K562 (cell line): ENCODE data around the gene SLC41A3. TPM values are rescaled to one million over a fixed set of nuclear protein-coding genes. Genes with fewer than 3 reads are reported as not detected.

Experiments
- ATAC-seq: fragments of 200-7000 bp; cut with Tn5 transposase; 3 replicates; pipeline ENCODE4 v1.9.1; 2020; ENCODE audit warnings: moderate library complexity
- BruUV-seq: library from RNA; stranded (reverse); fragments of 400-500 nt; replicated peaks from 2 replicates; lab custom pipeline; 2021; lab: Mats Ljungman, UMichigan
- CTCF ChIA-PET: fragments of 300-600 bp; formaldehyde crosslinking; extraction: SDS; loops from one replicate; lab custom pipeline; 2021; ENCODE audit warnings: low intra/inter-chr PET ratio; lab: Yijun Ruan, JAX
- POLR2A ChIA-PET: fragments of 300-600, 350-650 bp; sonication (Branson Sonifier 250); formaldehyde crosslinking; extraction: SDS; loops from one replicate; lab custom pipeline; 2021; ENCODE audit warnings: antibody characterized with exemption, inconsistent platforms; lab: Yijun Ruan, JAX
- DNase-seq, 4 experiments: peaks; one replicate each; pipeline versions ENCODE4 v3.0.0 to v3.0.0-alpha.2; 2011 to 2018; ENCODE audit warnings: low spot score in 3 of 4, mixed read lengths in 3 of 4; ENCODE audit errors: extremely low read depth in 1 of 4
- FAIRE-seq: peaks from 2 replicates; lab custom pipeline; 2011; peaks lifted over from hg19 to GRCh38; lab: Jason Lieb, UNC
- H2AFZ ChIP-seq: 2 replicates; pipeline ENCODE4 v1.6.0; 2011; ENCODE audit warnings: low read depth, low read length, control low read depth, inconsistent platforms
- H3K27ac ChIP-seq: fragments of 200-600 bp; 3 replicates; pipeline ENCODE4 v1.8.0; 2011; ENCODE audit warnings: low read depth, mild to moderate bottlenecking, control low read depth, inconsistent platforms, low read length, moderate library complexity, mixed read lengths; ENCODE audit errors: extremely low read depth
- H3K27me3 ChIP-seq, 2 experiments: fragments of 300-600 bp in 1 of 2; 2 replicates in 1 of 2; 3 replicates in 1 of 2; pipeline versions ENCODE4 v1.6.0 to v1.8.0; 2011; ENCODE audit warnings: inconsistent platforms in 2 of 2, low read length in 2 of 2, mild to moderate bottlenecking in 1 of 2, mixed read lengths in 1 of 2, moderate library complexity in 1 of 2; ENCODE audit not compliant: control insufficient read depth in 2 of 2, insufficient read depth in 2 of 2
- H3K36me3 ChIP-seq: fragments of 300-600 bp; 3 replicates; pipeline ENCODE4 v1.8.0; 2011; ENCODE audit warnings: mild to moderate bottlenecking, low read length, inconsistent platforms; ENCODE audit not compliant: control insufficient read depth, insufficient read depth
- H3K4me1 ChIP-seq, 2 experiments: fragments of 200-600 bp in 1 of 2; replicated peaks in 1 of 2; 2 replicates in 1 of 2; 3 replicates in 1 of 2; pipeline versions ENCODE4 v1.5.1 to v1.8.0; 2011; ENCODE audit warnings: inconsistent platforms in 2 of 2, low read length in 2 of 2, mild to moderate bottlenecking in 1 of 2, mixed read lengths in 1 of 2, moderate library complexity in 1 of 2; ENCODE audit not compliant: control insufficient read depth in 2 of 2, insufficient read depth in 2 of 2
- H3K4me2 ChIP-seq: 2 replicates; pipeline ENCODE4 v1.6.1; 2011; ENCODE audit warnings: low read length, control low read depth, inconsistent platforms, mixed read lengths; ENCODE audit not compliant: insufficient read depth
- H3K4me3 ChIP-seq: fragments of 200-600 bp; sonication (generic), shearing (Covaris generic); 2 replicates; pipeline ENCODE4 v1.5.1; 2016; ENCODE audit warnings: control low read depth, inconsistent platforms
- H3K79me2 ChIP-seq: fragments of 200-600 bp; 3 replicates; pipeline ENCODE4 v1.8.0; 2011; ENCODE audit warnings: low read length, inconsistent platforms; ENCODE audit not compliant: control insufficient read depth, insufficient read depth
- H3K9ac ChIP-seq, 2 experiments: 2 replicates each; pipeline versions ENCODE4 v1.6.0 to v1.6.1; 2011; ENCODE audit warnings: low read depth in 2 of 2, low read length in 2 of 2, control low read depth in 1 of 2, inconsistent platforms in 1 of 2, mild to moderate bottlenecking in 1 of 2, mixed read lengths in 1 of 2; ENCODE audit not compliant: insufficient read depth in 1 of 2
- H3K9me1 ChIP-seq: one replicate; pipeline ENCODE4 v1.6.0; 2011; ENCODE audit warnings: inconsistent platforms, mild to moderate bottlenecking, low read length, moderate library complexity; ENCODE audit not compliant: control insufficient read depth, insufficient read depth
- H3K9me3 ChIP-seq: replicated peaks from 2 replicates; pipeline ENCODE4 v1.5.1; 2011; ENCODE audit warnings: low read depth, low read length, inconsistent platforms; ENCODE audit not compliant: control insufficient read depth, insufficient read depth
- H4K20me1 ChIP-seq: replicated peaks from 2 replicates; pipeline ENCODE4 v1.6.1; 2011; ENCODE audit warnings: low read length, inconsistent platforms, mixed read lengths; ENCODE audit not compliant: control insufficient read depth, insufficient read depth
- BRD9 ChIP-seq: fragments of 450-650 bp; IDR thresholded peaks from 2 replicates; pipeline ENCODE4 v1.6.1; 2018; ENCODE audit warnings: low read depth; ENCODE audit not compliant: partially characterized antibody
- CAMTA2 ChIP-seq: fragments of 250-450 bp; sonication (Bioruptor Pico); conservative IDR thresholded peaks from 2 replicates; pipeline ENCODE4 v1.5.1; 2022
- ELF2 ChIP-seq: fragments of 250-450 bp; sonication (Bioruptor Pico); IDR thresholded peaks from 2 replicates; pipeline ENCODE4 v1.5.0; 2021; ENCODE audit warnings: mild to moderate bottlenecking
- HNRNPH1 ChIP-seq: fragments of 200-400 bp; formaldehyde crosslinking; optimal IDR thresholded peaks from 2 replicates; pipeline ENCODE3; 2017; ENCODE audit warnings: low read depth, mild to moderate bottlenecking, low read length, moderate library complexity
- ILF3 ChIP-seq: fragments of 450-650 bp; IDR thresholded peaks from 2 replicates; pipeline ENCODE4 v1.6.1; 2018; ENCODE audit warnings: antibody characterized with exemption, mild to moderate bottlenecking, moderate library complexity, borderline replicate concordance
- KLF13 ChIP-seq: fragments of 450-650 bp; IDR thresholded peaks from 2 replicates; pipeline ENCODE4 v1.6.1; 2016; ENCODE audit warnings: missing genetic modification characterization, low read depth, mild to moderate bottlenecking, missing compliant biosample characterization, moderate library complexity, borderline replicate concordance
- NCOA1 ChIP-seq: fragments of 450-650 bp; IDR thresholded peaks from 2 replicates; pipeline ENCODE4 v1.6.1; 2016; ENCODE audit warnings: low read depth
- POU5F1 ChIP-seq: fragments of 150-350 bp; IDR thresholded peaks from 2 replicates; pipeline ENCODE4 v1.6.1; 2014; ENCODE audit warnings: borderline replicate concordance, low read length, low read depth, mild to moderate bottlenecking; ENCODE audit not compliant: partially characterized antibody
- SRSF9 ChIP-seq: fragments of 200-400 bp; formaldehyde crosslinking; IDR thresholded peaks from 2 replicates; pipeline ENCODE4 v1.6.1; 2017; ENCODE audit warnings: low read depth, low read length, borderline replicate concordance
- TSHZ1 ChIP-seq: fragments of 250-450 bp; sonication (Bioruptor Pico); IDR thresholded peaks from 2 replicates; pipeline ENCODE4 v1.4.0; 2020; ENCODE audit warnings: mild to moderate bottlenecking, moderate library complexity
- XRCC4 ChIP-seq: IDR thresholded peaks from one replicate; pipeline ENCODE4 v1.6.1; 2011; ENCODE audit not compliant: insufficient read depth, insufficient read length; ENCODE audit errors: extremely low read depth
- ZBTB17 ChIP-seq: fragments of 450-650 bp; formaldehyde crosslinking; IDR thresholded peaks from 2 replicates; pipeline ENCODE4 v1.4.0; 2020; ENCODE audit warnings: mild to moderate bottlenecking
- ZNF121 ChIP-seq: sonication (generic); formaldehyde crosslinking; conservative IDR thresholded peaks from 2 replicates; pipeline ENCODE4 v1.8.0; 2022; ENCODE audit warnings: missing genetic modification reagents
- WGBS: fragments of 100-300 bp; shearing (Covaris generic); methylation state at CpG from one replicate; pipeline ENCODE4 v1.1.6; 2016; ENCODE audit warnings: low coverage, mixed read lengths; ENCODE audit not compliant: insufficient coverage; ENCODE audit errors: missing lambda C conversion rate; 5-methylcytosine and 5-hydroxymethylcytosine counted together
- in situ Hi-C: fragments of 300-500 bp; cut with MboI; formaldehyde crosslinking; loops from 4 replicates; pipeline ENCODE4 v1.15.0; 2018; ENCODE audit warnings: inconsistent platforms, mixed read lengths
- intact Hi-C: fragments of 100-400 bp; cut with micrococcal nuclease; formaldehyde crosslinking; loops from 2 replicates; pipeline ENCODE4 v1.14.2; 2022
- polyA plus RNA-seq, 8 experiments: library from polyadenylated mRNA; depleted of rRNA in 4 of 8; stranded (reverse) in 5 of 8; unstranded in 3 of 8; fragments of >200 nt; fragmentation: Nextera tagmentation in 2 of 8; fragmentation: Illumina TruSeq in 1 of 8; extraction: Ambion mirVana in 2 of 8; extraction: Trizol in 1 of 8; gene quantifications; 2 replicates each; pipeline versions ENCODE4 v1.2.1 to v1.2.3, GENCODE V29; 2011 to 2014; ENCODE audit warnings: inconsistent platforms in 1 of 8, missing spikeins in 1 of 8
- total RNA-seq, 7 experiments: library from RNA; depleted of rRNA in 6 of 7; stranded (reverse); fragments of >200 nt in 6 of 7; fragmentation: Illumina TruSeq in 2 of 7; extraction: Trizol in 2 of 7; gene quantifications; 2 replicates each; pipeline versions ENCODE4 v1.2.1 to v1.2.3, GENCODE V29; 2011 to 2021; ENCODE audit warnings: low replicate concordance in 1 of 7
- TF ChIP-seq, protein P1 (sequence below): sonication (generic); formaldehyde crosslinking; IDR thresholded peaks from 2 replicates; pipeline ENCODE4 v1.5.0; 2020; ENCODE audit warnings: missing genetic modification reagents
- TF ChIP-seq, protein P2 (sequence below): fragments of 450-650 bp; IDR thresholded peaks from 2 replicates; pipeline ENCODE4 v1.6.1; 2017; ENCODE audit warnings: mild to moderate bottlenecking, moderate library complexity

Gene SLC41A3
- total and polyA plus RNA-seq, 9 of the 15 experiments (the other 6 are each of a cell fraction or from before 2014, with no cell fraction given): 4.1 to 20.7 (median 11.2) TPM

DNA sequence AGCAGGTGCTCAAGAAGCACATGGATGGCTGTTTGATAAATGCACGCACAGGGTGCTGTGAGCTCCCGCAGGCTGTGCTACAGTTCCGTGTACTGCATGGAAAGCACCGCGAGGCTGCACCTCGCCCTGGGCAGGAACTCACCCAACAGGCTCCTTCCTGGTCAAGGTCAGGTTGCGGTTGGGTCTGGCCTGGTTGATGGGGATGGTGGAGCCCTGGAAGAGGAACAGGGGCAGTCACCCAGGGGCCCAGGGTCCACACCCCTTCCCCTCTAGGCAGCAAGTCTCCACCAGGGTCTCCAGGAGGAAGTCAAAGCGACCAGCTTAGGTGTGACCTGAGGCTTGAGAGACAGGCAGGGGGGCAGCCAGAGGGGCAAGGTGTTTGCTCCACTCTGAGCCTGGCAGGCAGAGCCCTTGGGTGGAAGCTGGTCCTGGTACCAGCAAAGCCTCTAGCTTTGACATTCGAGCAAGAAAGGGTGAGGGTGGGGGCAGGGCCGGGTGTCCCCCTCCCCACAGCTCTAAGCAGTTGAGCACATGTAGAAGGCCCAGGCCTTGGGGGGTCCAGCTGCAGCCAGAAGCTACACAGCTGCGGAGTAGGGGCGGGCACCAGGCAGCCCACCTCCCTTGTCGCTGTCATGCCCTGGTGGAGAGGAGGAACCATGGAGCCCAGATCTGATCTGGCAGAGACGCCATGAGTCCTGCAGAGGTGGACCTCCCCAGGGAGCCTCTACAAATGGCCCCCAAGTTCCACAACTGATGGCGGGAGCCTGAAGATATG, 46.3 kb upstream of the SLC41A3 start:
- ChIA-PET POLR2A (no interaction called here), CTCF (no interaction called here)
- no peak overlapping the region for H3K9ac ChIP-seq
- ATAC-seq (no peak), DNase-seq (no peak), FAIRE-seq (no peak)
- H3K79me2 ChIP-seq: no peaks in the 10 kb centered on the region
- intact Hi-C loops: no loop called here
- no peaks in the 10 kb centered on the region for H3K36me3 ChIP-seq
- peaks cover 0 to 41% of the 10 kb centered on the region in 2 experiments; a peak in 2 of 5 replicates for H3K27me3 ChIP-seq
- no peak for TF ChIP-seq SRSF9
- no peak for TF ChIP-seq XRCC4
- TF ChIP-seq CAMTA2 (CRISPR knock-in tag): no peak
- no peak for TF ChIP-seq ZBTB17 (CRISPR knock-in tag)
- TF ChIP-seq KLF13 (tag): no peak
- TF ChIP-seq NCOA1: no peak
- TF ChIP-seq HNRNPH1: no peak
- no peak for TF ChIP-seq ELF2 (CRISPR knock-in tag)
- TF ChIP-seq BRD9: no peak
- TF ChIP-seq TSHZ1: no peak
- TF ChIP-seq ILF3: no peak
- no peak for TF ChIP-seq POU5F1
- TF ChIP-seq, protein P1, sequence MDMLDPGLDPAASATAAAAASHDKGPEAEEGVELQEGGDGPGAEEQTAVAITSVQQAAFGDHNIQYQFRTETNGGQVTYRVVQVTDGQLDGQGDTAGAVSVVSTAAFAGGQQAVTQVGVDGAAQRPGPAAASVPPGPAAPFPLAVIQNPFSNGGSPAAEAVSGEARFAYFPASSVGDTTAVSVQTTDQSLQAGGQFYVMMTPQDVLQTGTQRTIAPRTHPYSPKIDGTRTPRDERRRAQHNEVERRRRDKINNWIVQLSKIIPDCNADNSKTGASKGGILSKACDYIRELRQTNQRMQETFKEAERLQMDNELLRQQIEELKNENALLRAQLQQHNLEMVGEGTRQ (CRISPR knock-in tag): no peak
- TF ChIP-seq, protein P2, sequence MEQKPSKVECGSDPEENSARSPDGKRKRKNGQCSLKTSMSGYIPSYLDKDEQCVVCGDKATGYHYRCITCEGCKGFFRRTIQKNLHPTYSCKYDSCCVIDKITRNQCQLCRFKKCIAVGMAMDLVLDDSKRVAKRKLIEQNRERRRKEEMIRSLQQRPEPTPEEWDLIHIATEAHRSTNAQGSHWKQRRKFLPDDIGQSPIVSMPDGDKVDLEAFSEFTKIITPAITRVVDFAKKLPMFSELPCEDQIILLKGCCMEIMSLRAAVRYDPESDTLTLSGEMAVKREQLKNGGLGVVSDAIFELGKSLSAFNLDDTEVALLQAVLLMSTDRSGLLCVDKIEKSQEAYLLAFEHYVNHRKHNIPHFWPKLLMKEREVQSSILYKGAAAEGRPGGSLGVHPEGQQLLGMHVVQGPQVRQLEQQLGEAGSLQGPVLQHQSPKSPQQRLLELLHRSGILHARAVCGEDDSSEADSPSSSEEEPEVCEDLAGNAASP: no peak
- TF ChIP-seq ZNF121 (CRISPR knock-in tag): no peak
- no peaks in the 10 kb centered on the region; a peak in 1 of 5 replicates for H3K4me1 ChIP-seq
- no peak overlapping the region for H3K4me2 ChIP-seq
- BruUV-seq: no TSS peak
- no peak overlapping the region for H3K4me3 ChIP-seq
- H3K9me3 ChIP-seq: no peaks in the 10 kb centered on the region
- in situ Hi-C loops: loop anchor here (25.0 kb wide), 1 partner anchor 257 kb away; the partner anchor contains the start of gene CFAP100
- 0 out of 2 replicates have a peak, but pooled peaks cover 9% of the 10 kb centered on the region for H4K20me1 ChIP-seq
- no peak overlapping the region for H3K27ac ChIP-seq
- 0% methylated on average over 10 of the region's 15 CpGs for WGBS
- H3K9me1 ChIP-seq: no peaks in the 10 kb centered on the region
- no peak overlapping the region for H2AFZ ChIP-seq
